ENCODE results near the gene STAG1.
"Not testable (repeated sequence)": the region's sequence is repeated elsewhere in the genome, so short reads cannot be mapped to it uniquely, and the experiment has no call there.

STAG1 gene

DNA sequence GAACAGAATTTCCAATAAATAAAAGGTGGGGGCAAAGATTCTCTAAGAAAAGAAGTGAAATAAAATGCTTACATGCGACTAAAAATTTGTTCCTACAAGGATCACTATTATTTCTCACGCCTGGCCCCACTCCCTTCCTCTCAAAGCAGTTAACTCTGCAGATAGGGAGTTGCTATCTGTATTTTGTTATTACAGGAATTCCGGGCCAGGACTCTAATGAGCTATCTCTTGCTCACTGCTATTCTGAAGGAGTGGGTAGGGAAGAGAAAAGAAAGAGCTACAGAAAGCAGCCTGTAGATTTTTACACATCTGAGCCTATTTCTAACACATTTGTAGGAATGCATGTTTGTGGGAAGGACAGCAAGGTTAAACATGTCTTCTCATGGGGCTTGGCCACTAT is 361.6 kb downstream of the STAG1 start:
- DNase-seq (ENCODE audit: low spot score) = no peak

DNA sequence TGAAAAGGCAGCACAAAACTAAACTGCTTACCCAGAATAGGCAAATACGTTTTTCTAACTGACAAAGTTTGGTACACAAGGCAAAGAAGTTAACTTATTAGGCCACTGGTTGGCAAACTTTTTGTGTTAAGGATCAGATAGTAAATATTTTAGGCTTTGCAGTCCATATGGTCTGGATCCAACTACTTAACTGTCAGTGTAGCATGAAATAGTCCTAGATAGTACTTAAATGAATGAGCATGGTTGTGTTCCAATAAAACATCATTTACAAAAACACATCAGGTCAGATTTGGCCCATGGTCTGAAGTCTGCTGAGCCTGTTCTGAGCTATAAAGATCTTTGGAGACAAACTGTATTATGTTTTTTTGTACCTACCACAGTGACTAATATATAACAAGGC is 365.1 kb downstream of the STAG1 start:
- no peak for DNase-seq (ENCODE audit: low spot score)

DNA sequence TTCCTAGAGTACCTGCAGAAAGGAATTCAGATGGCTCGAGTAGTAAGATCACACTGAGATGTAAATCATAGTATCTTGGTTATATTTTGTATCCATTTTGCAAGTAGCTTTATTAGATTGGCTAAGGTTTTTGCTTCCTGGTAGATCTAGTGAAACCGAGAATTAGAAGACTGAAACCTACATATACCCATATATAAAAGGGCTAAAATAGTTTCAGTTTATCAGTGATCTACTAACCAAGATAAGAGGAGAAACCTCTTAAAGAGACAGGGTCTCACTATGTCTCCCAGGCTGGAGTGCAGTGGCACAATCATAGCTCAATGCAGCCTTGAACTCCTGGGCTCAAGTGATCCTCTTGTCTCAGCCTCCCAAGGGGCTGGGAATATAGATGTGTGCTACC is 366.7 kb downstream of the STAG1 start:
- DNase-seq (ENCODE audit: low spot score) = no peak

DNA sequence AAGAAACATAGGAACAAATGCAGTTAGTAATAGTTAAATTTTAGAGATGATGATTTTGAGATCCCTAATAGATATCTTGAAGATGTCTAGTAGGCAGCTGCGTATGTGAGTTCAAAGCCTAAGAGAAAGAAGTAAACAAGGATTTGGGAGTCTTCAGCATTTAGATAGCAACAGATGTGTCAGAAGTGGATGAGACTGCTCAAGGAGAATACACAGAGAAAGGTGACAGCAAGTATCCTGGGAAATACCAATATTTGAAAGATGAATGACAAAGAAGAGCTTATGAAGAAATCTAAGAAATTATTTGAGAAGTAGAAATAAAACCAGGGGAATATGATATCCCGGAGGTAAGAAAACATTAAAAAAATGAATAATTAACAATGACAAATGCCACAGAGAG is 371.1 kb downstream of the STAG1 start:
- DNase-seq (ENCODE audit: low spot score) = no peak

DNA sequence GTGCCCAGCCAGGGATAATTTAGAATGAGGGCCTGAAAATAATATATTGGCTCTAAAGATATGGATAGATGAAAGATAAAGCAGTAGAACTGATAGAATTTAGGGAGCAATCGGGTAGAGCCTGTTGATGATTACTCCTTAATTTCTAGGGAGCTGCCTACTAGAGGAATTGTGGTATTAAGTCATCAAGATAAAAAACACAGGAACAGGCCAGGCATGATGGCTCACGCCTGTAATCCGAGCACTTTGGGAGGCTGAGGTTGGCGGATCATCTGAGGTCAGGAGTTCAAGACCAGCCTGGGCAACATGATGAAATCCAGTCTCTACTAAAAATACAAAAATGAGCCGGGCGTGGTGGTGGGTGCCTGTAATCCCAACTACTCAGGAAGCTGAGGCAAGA is 371.6 kb downstream of the STAG1 start:
- no peak for DNase-seq (ENCODE audit: low spot score)

DNA sequence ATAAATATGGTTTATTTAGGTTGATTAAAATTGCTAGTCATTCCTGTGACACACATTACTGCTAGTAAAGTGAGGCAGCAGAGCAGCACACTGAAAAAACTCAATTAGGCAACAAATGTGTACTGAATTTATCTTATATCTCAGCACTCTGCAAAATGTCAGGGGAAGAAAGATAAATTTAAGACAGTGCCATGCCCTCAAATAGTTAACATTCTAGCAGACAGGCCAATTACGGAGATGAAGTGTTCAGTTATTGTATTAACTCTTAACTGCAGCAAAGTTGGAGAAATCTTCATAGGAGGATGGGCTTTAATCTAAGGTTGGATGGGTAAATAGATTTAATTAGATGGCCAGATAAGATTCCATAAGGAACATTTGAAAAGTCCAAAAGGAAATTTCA is 374.2 kb downstream of the STAG1 start:
- DNase-seq (ENCODE audit: low spot score) = no peak

DNA sequence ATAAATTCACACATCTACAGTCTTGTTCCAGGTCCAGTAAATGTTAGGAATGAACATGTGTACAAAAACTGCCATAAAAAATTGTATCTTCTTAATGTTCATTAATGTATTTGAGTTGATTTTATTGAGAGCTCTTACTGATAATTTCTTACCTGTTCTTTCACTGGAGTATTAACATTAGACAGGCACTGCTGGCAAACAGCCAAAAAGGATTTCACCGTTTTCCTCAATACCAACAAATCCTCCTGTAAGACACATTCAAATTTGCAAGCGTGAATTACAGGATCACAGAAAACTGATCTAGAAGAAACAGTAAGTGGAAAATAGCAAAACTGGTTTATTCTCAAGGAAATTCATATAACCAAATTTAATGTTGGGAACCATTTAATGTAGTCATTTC is 374.7 kb downstream of the STAG1 start:
- no peak for DNase-seq (ENCODE audit: low spot score)

DNA sequence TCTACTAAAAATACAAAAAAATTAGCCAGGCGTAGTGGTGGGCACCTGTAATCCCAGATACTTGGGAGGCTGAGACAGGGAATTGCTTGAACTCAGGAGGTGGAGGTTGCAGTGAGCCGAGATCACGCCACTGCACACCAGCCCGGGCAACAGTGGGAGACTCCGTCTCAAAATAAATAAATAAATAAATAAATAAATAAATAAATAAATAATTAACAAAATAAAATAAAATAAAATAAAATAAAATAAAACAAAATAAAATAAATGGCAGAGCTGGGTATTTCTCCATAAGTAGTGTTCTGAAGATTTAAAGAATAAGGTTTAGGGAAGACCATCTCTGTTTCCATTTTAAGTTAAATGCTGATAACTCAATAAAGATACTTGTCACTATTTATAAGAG is 376.4 kb downstream of the STAG1 start:
- not testable (repeated sequence) for DNase-seq (ENCODE audit: low spot score)

DNA sequence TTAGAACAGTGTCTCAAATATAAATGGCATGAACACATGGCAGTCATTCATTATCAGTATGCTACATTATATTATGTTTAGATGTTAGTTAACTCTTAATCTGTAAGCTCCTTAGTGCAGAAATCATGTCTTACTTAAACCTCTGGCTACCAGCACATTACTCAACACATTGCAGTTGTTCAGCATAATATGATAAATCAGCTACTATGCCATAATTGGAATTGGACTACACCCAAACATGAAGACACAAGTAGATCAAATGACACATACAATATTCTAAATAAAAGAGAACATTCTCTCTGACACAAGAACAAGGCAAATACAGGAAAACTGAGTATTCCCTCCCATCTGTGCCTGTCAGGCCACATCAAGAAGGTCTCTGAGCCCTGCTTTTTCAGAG is 385.9 kb downstream of the STAG1 start:
- DNase-seq (ENCODE audit: low spot score) = no peak

DNA sequence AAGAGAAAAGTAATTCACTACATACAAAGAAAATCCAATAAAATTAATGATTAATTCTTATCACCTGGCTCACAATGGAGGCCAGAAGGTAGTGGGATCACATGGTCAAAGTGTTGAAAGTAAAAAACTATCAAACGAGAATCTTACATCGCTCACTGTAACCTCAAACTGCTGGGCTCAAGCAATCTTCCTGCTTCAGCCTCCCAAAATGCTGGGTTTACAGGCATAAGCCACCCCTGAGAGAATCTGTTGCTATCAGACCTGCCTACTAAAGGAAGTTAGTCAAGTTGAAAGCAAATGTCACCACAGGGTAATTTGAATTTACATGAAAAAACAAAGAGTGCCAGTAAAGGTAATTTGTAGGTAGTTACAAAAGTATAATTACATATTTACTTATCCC is 398.7 kb downstream of the STAG1 start:
- DNase-seq (ENCODE audit: low spot score) = no peak

DNA sequence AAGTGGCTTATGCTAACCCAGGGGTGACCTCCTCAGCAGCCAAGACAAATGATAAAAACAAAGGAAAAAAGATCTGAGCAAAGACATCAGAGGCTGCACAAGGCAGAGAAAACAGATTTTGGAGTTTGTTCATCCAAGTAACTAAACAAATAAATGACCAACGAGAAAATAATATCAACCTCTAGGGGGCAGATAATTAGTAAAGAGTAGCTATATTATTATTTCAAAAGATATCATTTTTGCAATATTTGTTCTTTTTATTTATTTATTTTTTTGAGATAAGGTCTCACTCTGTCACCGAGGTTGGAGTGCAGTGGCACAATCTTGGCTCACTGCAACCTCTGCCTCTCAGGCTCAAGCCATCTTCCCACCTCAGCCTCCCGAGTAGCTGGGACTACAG is 400.3 kb downstream of the STAG1 start:
- DNase-seq (ENCODE audit: low spot score) = no peak

DNA sequence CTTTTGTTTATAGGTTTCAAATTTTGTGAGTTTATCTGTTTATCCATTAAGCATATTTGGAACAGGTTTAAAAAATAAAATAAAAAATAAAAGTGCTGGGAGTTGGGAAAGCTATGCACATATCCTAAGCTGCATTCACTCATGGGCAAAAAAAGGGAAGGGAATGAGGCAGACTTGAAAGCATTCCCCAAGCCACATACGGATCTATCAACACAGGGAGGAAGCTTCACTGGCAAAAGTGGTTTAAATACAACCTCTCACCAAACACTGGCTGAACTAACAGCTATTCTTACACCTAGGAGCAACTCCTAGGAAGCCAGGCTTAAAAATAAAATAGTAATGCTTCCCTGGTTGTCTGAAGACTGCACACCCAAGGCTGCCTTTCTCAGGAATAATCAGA is 400.8 kb downstream of the STAG1 start:
- DNase-seq (ENCODE audit: low spot score) = no peak

DNA sequence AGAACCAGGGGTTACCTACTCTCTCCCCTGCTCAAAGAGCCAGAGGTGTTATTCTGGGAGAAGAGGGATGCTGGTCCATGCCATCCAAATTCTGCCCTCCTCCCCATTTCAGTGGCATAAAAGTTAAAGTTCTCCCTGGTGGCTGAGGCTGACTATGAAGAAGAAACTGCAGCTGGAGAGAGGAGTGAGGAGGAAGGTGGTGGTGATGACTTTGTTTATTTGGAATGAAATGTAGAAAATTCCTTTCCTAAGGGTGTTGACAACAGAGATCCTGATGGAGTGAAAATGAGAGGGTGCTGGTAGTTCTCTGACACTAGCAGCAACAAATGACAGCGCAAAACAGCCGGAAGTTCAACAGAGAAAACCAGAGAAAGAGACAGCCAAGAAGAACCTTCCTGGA is 401.6 kb downstream of the STAG1 start:
- no peak for DNase-seq (ENCODE audit: low spot score)

DNA sequence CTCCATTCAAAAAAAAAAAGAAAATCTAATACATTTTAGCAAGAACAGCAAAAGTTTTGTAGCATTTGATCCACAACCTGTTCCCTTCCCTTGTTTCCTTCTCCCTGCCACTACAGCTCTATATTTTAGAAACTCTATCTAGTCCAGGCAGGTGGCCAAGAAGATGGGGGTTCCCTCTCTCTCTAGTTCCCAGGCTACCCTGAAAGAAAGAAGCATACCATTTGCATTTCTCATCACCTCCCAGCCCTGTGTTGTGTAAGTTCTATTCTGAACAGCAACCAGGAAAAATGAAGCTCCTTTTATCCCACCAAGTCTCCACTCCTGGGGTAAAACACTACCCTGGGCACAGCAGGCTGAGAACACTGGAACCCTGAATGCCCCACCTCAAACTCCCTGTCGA is 402.0 kb downstream of the STAG1 start:
- DNase-seq (ENCODE audit: low spot score) = no peak

DNA sequence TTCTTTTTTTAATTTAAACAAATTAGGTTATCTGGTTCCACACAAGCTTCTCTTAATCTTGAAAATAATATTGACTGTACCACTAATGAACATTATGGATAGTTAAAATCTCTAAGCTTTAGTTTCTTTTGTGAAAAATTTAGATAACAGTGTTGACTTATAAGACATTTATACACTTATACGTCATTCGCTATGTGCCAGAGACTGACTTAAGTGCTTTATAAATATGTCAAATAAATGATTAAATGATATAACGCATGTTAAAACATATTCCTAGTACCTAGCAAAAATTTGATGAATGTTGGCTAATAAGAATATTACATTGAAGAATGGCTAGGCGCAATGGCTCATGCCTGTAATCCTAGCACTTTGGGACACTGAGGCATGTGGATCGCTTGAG is 405.7 kb downstream of the STAG1 start:
- no peak for DNase-seq (ENCODE audit: low spot score)

DNA sequence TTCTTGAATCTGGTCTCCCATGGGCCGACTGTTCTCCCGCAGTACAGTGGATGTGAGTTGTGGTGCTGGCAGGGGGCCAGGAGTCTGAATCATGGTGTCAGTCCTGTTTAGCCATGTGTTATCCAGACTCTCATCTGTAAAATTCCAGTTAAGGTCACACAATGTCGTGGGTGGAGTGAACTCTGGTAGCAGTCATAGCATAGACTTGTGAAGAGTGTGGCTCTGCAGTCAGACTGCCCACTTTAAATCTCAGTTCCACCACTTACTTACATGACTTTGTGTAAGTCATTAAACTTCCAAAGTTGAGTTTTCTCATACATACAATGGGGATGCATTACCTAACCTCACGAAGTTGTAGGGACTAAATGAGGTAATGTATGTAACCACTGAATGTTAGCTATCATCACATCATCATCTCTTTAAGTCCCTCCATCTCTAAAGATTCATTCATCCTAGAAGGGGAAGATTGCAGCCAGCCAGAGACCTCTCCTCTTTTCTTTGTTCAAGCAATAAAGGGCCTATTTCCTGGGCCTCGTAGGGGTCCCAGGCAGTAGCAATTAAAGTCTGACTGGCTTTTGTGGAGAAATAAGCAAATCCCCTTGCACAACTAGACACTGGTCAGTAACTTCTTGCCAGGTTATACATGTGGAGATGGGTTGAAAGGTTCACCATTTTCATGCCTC is 408.2 kb downstream of the STAG1 start:
- no peak for DNase-seq (ENCODE audit: low spot score)

DNA sequence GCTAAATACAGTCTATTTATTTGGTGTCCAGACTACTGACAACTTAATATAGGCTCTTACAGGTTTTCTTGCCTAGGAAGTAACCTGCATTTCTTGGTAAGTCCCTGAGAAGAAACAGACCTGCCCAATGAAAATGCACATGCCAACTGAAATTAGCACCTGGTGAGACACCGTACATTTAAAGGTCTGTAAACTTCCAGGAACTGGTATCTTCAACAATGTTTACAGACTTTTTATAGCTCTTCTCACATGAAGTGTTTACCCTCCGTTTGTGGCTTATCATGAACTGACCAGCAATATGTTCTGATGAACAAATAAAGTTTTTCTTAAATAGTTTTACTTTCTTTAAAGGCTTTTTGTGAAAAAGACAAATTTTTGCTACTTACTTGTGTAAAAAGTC is 408.7 kb downstream of the STAG1 start:
- DNase-seq (ENCODE audit: low spot score) = no peak

DNA sequence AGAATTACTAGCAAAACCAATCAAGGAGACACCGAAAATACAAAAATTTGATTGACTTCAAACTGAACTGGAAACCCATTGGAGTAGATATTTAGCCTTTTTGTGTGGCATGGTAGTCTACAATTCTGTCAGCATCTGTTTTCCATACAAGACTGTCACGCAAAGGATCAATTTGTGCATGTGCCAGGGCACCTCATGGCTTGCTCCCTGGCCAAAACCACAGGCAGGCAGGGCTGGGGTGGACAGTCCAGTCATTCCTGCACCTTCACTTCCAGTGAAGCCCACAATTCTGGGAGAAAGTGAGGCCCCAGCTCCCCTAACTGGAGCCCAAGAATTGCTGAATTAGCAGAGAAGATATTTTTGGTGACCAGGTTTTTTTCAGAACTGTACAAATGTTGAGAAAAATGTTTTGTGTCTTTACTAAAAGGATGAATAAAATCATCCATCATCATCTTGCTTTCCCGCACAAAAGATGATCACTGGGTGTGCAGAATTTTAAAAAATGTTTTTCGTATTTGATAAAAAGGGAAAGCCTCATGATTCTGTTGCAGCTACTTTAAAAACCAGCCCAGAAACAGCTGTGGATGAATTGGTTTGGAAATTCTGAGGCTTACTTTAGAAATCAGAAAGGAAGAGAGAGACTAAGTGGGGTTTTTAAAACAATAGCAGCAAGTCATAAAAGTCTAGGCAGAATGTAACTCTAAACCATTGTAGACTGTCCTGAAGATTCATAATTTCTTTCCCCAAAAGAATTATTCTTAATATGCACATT is 415.7 kb downstream of the STAG1 start:
- DNase-seq (ENCODE audit: low spot score) = no peak

DNA sequence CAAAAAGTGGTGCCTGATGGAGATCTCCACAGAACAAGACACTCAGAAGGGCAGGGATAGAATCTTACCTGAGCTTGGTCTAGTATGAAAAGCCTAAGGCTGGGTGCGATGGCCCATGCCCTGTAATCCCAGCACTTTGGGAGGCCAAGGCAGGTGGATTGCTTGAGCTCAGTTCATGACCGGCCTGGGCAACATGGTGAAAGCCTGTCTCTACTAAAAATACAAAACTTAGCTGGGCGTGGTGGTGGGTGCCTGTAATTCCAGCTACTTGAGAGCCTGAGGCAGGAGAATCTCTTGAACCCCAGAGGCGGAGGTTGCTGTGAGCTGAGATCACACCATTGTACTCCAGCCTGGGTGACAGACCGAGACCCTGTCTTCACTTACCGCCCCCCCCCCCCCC is 417.5 kb downstream of the STAG1 start:
- not testable (repeated sequence) for DNase-seq (ENCODE audit: low spot score)

DNA sequence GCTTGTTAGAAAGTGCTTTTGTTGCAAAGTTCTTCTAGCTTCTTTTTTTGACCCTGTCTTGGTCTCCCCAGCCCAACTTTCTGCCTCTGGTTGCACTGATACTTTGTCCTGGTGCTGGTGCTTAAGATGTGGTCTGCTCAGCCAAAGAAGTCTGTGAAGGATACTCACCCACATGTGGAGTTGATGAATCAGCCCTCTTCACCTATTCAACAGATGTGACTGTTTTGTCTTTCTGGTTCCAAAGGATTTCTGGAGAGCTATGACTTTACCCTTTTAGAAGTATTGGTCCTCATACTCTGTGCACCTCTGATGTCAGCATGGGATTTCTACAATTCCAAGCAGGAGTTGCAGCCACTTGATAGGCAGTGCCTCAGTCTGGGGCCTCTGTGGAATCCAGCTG is 418.0 kb downstream of the STAG1 start:
- DNase-seq (ENCODE audit: low spot score) = no peak

DNA sequence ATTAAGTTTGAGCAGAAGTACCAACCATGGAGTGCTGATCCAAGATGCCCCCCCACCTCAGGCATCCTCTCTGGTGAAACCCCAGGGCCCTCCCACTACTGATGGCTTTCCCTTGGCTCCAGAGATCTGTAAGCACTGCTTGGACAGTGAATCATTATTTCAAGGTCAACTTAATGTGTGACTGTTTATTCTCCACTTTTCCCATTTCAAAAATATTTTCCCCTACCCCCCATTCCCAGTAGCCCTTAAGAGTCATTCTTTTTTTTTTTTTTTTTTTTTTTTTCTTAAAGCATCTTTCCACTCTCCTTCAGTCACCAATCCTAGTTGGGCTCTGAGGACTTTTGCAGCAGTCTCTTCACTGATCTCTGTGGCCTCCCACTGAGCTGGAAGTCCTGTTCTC is 419.4 kb downstream of the STAG1 start:
- no peak for DNase-seq (ENCODE audit: low spot score)

DNA sequence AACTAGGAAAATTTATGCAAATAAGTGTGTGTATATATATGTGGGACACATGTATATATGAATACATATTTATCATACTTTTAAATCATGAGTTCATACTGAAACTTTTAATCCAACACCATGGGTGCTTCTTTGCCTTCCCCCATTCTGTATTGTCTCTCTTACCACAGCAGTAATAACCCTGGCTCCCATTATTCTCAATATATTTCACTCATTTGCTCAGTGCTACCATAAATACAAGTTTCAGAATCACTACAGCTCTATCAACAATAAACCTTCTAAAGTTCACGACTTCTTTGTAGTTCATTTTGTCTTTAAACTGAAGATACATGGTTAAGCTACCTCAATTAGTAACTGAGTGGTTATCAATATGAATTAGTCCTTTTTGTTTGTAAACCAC is 419.9 kb downstream of the STAG1 start:
- DNase-seq (ENCODE audit: low spot score) = no peak

DNA sequence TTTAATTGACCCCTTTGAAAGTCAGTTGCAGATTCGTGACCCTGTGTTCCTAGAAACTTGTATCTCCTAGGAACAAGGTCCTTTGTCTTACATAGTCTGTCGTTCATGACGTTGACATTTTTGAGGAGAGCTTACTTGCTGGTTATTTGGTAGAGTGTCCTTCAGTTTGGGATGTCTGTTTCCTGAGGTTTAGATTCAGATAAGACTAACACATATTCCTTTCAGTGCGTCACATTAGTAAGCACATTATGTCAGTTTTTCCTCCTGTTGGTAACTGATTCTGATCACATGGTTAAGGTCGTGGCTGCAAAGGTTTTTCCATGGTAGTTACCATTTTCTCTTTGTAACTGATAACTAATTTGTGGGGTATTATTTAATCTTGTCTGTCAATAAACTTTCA is 421.3 kb downstream of the STAG1 start:
- DNase-seq (ENCODE audit: low spot score) = no peak

DNA sequence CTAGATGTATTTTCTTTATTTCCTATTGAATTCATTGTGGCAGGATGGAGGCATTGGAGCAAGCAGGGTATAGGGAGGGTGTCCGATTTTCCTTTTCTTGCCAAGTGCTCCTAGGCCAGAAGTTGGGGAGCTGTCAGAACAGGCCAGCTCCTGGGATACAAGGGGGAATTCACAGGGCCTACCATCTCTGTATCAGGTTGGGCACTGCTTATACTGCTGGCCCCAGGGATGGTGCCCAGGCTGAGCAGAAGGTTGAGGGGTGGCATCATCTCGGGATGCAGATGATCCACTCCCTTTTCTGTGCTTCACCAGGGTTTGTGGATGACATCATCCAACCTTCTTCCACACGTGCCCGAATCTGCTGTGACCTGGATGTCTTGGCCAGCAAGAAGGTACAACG is 422.6 kb downstream of the STAG1 start:
- DNase-seq (ENCODE audit: low spot score) = no peak

All from CD4-positive, alpha-beta T cell treated with Interleukin-15 for 4 hours (primary cell).